Measurements from ENCODE around the gene POU2F3. TPM values are rescaled to one million over a fixed set of nuclear protein-coding genes. Genes with fewer than 3 reads are reported as not detected.

The POU2F3 gene
- total RNA-seq, 2 experiments from 2014 or later, result not detected

GRCh38 chr11:120235024-120235628 lies 4.8 kb upstream of the POU2F3 start:
- Mint-ChIP-seq H3K27me3 (peaks cover 50% of the 10 kb centered on the region), H3K4me1 (ENCODE audit: low read depth) (no peaks in the 10 kb centered on the region), H3K4me3 (no peak overlapping the region), H3K27ac (no peak overlapping the region), H3K9me3 (no peaks in the 10 kb centered on the region), H3K36me3 (no peaks in the 10 kb centered on the region)
- ChIA-PET CTCF (interaction anchor here (0.9 to 9.8 kb wide), 14 partner anchors 9 to 155 kb away, joined by 3 to 225 read pairs (median 5); no protein-coding TSS in a partner anchor), POLR2A (no interaction called here)
- intact Hi-C loops (cut with micrococcal nuclease), result loop anchor here (1.0 kb wide), 1 partner anchor 68 kb away; no protein-coding TSS in a partner anchor
- peak; percentile 76 for DNase-seq

DNA sequence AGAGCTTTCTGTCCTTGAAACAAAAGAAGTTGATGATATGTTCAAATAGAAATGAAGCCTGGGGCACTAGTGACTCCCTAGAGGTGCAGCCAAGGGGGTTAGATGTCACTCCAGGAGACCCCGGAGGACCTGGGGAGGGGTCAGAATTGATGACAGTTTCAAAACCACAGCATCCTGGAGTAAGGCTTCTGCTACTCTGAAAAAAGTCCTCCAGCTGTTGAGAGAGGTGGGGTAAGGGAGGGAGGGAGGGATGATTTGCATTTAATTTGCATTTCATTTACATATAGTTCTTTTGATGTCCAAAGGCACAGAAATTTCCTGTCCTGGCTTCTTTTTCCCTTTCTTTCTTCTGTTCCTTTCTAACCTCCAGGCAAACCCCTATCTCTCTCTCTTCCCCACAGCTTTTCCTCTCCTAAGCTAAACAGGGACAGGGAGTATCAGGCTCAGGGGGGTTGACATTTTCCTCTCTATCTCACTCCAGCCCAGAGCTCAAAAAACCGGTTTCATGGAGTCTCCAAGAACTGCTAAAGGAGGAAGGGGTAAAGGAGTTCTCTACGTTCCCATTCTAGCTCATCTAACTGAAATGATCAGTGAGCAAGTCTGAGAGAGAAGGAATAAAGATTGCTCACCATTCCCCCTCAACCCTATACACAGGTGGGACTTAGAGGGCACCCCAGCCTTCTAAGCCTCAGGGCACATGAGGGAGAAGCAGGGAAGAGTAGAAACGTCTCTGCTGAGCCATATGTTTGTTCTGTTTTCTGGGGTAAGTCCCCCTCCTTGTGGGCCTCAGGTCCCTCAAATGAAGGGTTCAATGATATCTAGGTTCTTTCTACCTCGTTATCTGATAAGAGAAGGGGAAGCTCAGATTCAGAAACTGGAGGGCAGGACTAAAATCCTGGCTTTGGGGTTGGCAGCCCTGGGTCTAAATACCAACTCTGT lies 3.5 kb upstream of the POU2F3 start:
- Mint-ChIP-seq H3K4me3 (no peak overlapping the region), H3K36me3 (no peaks in the 10 kb centered on the region), H3K9me3 (no peaks in the 10 kb centered on the region), H3K27ac (no peak overlapping the region), H3K27me3 (peaks cover 63% of the 10 kb centered on the region), H3K4me1 (ENCODE audit: low read depth) (peaks cover 3% of the 10 kb centered on the region)
- POLR2A ChIA-PET, result no interaction called here
- CTCF ChIA-PET, result interaction anchor here (1.1 to 9.8 kb wide), 10 partner anchors 11 to 154 kb away, joined by 3 to 225 read pairs (median 6); no protein-coding TSS in a partner anchor
- intact Hi-C loops (cut with micrococcal nuclease), result no loop called here
- no peak for DNase-seq

GRCh38 chr11:120238968-120239620 lies 846 bp upstream of the POU2F3 start:
- POLR2A ChIA-PET, result no interaction called here
- Mint-ChIP-seq H3K4me1 (ENCODE audit: low read depth) (peaks cover 4% of the 10 kb centered on the region), H3K4me3 (no peak overlapping the region), H3K36me3 (no peaks in the 10 kb centered on the region), H3K27ac (no peak overlapping the region), H3K27me3 (peaks cover 74% of the 10 kb centered on the region), H3K9me3 (no peaks in the 10 kb centered on the region)
- CTCF ChIA-PET, result interaction anchor here (0.6 to 1.0 kb wide), 2 partner anchors 9 to 68 kb away, joined by 3 to 5 read pairs; no protein-coding TSS in a partner anchor
- no peak for DNase-seq
- intact Hi-C loops (cut with micrococcal nuclease), result no loop called here

DNA sequence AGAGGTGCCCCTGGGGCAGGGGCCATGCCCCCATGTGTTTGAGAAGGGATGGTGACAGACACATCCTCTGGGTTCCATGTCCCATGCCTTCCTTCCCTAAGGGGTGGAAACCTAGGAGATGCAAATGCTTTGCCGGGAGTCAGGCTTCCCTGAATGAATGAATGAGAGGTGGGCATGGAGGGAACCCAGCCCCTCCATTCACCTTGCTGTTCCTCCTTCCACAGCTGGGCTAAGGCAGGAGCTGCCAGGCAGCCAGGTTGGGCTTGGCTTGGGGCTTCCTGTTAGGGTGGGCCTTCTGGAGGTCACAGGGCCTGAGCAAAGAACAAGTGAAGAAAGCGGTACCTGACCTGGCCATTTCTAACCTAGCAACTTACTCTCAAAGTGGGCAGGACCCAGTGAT lies 926 bp downstream of the POU2F3 start:
- POLR2A ChIA-PET, result no interaction called here
- no peak overlapping the region for H3K4me3 Mint-ChIP-seq
- CTCF ChIA-PET, result no interaction called here
- H3K36me3 Mint-ChIP-seq, result no peaks in the 10 kb centered on the region
- H3K9me3 Mint-ChIP-seq, result no peaks in the 10 kb centered on the region
- peaks cover 11% of the 10 kb centered on the region for H3K4me1 Mint-ChIP-seq (ENCODE audit: low read depth)
- no peak for DNase-seq
- no peak overlapping the region for H3K27ac Mint-ChIP-seq
- H3K27me3 Mint-ChIP-seq, result peaks cover 72% of the 10 kb centered on the region
- intact Hi-C loops (cut with micrococcal nuclease), result no loop called here

- DNase-seq, result no peak
- H3K36me3 Mint-ChIP-seq, result no peaks in the 10 kb centered on the region
- POLR2A ChIA-PET, result no interaction called here
- peaks cover 11% of the 10 kb centered on the region for H3K4me1 Mint-ChIP-seq (ENCODE audit: low read depth)
- intact Hi-C loops (cut with micrococcal nuclease), result no loop called here
- H3K4me3 Mint-ChIP-seq, result no peak overlapping the region
- H3K27me3 Mint-ChIP-seq, result peaks cover 74% of the 10 kb centered on the region
- CTCF ChIA-PET, result no interaction called here
- H3K9me3 Mint-ChIP-seq, result no peaks in the 10 kb centered on the region
- H3K27ac Mint-ChIP-seq, result no peak overlapping the region
Measured at GRCh38 chr11:120241277-120241676, 1.3 kb downstream of the POU2F3 start.

GRCh38 chr11:120243221-120243620 lies 3.3 kb downstream of the POU2F3 start:
- Mint-ChIP-seq H3K4me1 (ENCODE audit: low read depth) (peaks cover 20% of the 10 kb centered on the region), H3K4me3 (no peak overlapping the region), H3K27me3 (peaks cover 82% of the 10 kb centered on the region), H3K36me3 (no peaks in the 10 kb centered on the region), H3K27ac (no peak overlapping the region), H3K9me3 (no peaks in the 10 kb centered on the region)
- intact Hi-C loops (cut with micrococcal nuclease), result no loop called here
- ChIA-PET CTCF (interaction anchor here (0.9 to 3.0 kb wide), 3 partner anchors 8 to 57 kb away, joined by 3 to 10 read pairs (median 7); no protein-coding TSS in a partner anchor), POLR2A (no interaction called here)
- DNase-seq, result no peak

DNA sequence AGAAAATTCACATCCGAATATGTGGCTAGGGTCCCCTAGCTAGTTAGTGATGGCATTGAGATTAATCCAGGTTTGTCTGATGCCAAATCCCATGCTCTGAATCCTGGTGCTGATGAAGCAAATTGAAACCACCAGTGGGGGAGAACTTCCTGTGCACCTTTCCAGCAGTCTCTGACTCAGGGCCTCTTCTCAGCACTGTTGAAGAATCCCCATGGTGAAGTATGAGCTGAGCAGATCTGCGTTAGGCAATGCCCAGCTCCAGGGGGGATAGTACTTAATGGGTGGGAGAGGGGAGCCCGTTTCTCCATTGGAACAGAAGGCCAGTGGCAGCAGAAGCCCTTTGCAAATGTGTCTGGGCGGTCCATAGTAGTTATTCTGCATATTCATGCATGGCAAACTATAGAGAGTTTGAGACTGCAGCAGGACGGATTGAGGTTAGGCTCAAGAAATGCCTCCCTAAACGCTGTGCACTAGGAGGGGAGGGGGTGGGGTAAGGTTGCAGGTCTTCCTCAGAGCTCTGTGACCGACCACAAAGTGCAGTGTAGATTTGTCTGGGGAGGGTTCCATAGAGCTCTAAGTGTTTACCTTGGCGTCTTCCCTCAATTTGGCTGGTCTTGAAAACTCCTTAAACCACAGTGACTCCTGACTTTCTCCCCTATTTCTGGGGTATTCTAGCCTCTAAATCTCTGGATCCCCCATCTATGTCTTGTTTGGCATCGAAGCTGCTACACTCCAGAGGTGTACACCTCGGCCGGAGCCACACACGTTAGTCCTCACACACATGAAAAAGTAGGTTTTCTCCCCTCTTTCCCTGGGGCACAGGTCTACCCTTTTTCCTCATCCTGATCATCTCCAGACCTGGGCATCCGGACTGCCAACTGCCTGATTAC lies 4.8 kb downstream of the POU2F3 start:
- Mint-ChIP-seq H3K4me1 (ENCODE audit: low read depth) (peaks cover 32% of the 10 kb centered on the region), H3K4me3 (no peak overlapping the region), H3K27ac (no peak overlapping the region), H3K36me3 (no peaks in the 10 kb centered on the region), H3K9me3 (no peaks in the 10 kb centered on the region), H3K27me3 (peaks cover 79% of the 10 kb centered on the region)
- DNase-seq, result peak; percentile 25
- POLR2A ChIA-PET, result interaction anchor here (0.5 kb wide), 1 partner anchor 601 kb away, joined by 5 read pairs; no protein-coding TSS in a partner anchor
- intact Hi-C loops (cut with micrococcal nuclease), result no loop called here
- CTCF ChIA-PET, result interaction anchor here (1.1 to 6.5 kb wide), 4 partner anchors 10 to 57 kb away, joined by 3 to 33 read pairs (median 8); no protein-coding TSS in a partner anchor

DNA sequence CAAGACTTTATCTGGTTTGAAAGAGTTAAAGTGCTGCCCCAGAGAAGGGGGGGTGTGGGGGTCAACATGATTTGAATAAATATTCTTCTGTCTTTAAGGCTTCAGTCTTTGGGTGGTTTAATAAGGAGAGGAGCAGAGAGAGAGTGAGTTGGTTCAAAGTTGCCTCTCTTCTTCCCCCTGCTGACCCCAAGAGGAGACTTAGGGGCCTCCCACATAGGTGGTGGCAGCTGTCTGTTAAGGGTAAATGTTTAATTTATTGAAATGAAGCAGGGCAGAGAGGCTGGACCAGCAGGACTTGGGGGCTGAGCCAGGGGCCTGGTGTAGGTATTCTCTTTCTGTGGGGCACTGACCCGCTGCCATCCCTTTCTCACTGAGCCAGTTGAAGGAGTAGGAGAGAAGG lies 5.5 kb downstream of the POU2F3 start:
- Mint-ChIP-seq H3K27me3 (peaks cover 83% of the 10 kb centered on the region), H3K36me3 (no peaks in the 10 kb centered on the region), H3K4me1 (ENCODE audit: low read depth) (peaks cover 30% of the 10 kb centered on the region), H3K4me3 (no peak overlapping the region), H3K27ac (no peak overlapping the region), H3K9me3 (no peaks in the 10 kb centered on the region)
- intact Hi-C loops (cut with micrococcal nuclease), result no loop called here
- no peak for DNase-seq
- ChIA-PET CTCF (interaction anchor here (3.0 to 6.5 kb wide), 2 partner anchors 12 to 56 kb away, joined by 7 to 33 read pairs; no protein-coding TSS in a partner anchor), POLR2A (no interaction called here)

GRCh38 chr11:120248551-120249278 lies 8.8 kb downstream of the POU2F3 start:
- Mint-ChIP-seq H3K4me3 (no peak overlapping the region), H3K9me3 (no peaks in the 10 kb centered on the region)
- POLR2A ChIA-PET, result no interaction called here

GRCh38 chr11:120249279-120250262 lies 9.6 kb downstream of the POU2F3 start:
- H3K27ac Mint-ChIP-seq, result no peak overlapping the region
- no peak overlapping the region for H3K4me3 Mint-ChIP-seq
- CTCF ChIA-PET, result interaction anchor here (1.1 to 6.5 kb wide), 5 partner anchors 10 to 85 kb away, joined by 3 to 33 read pairs (median 5); partner anchors contain the start of gene POU2F3
- no peak for DNase-seq
- H3K9me3 Mint-ChIP-seq, result no peaks in the 10 kb centered on the region
- H3K4me1 Mint-ChIP-seq (ENCODE audit: low read depth), result peaks cover 26% of the 10 kb centered on the region
- POLR2A ChIA-PET, result interaction anchor here (0.6 kb wide), 1 partner anchor 1820 kb away, joined by 3 read pairs; no protein-coding TSS in a partner anchor
- H3K27me3 Mint-ChIP-seq, result peaks cover 67% of the 10 kb centered on the region
- no peaks in the 10 kb centered on the region for H3K36me3 Mint-ChIP-seq
- intact Hi-C loops (cut with micrococcal nuclease), result loop anchor here (2.0 kb wide), 1 partner anchor 87 kb away; the partner anchor contains the start of gene ARHGEF12

More at GRCh38 chr11:120248551-120249278, 8.8 kb downstream of the POU2F3 start:
- no peak overlapping the region for H3K27ac Mint-ChIP-seq
- no peaks in the 10 kb centered on the region for H3K36me3 Mint-ChIP-seq
- H3K27me3 Mint-ChIP-seq, result peaks cover 62% of the 10 kb centered on the region
- intact Hi-C loops (cut with micrococcal nuclease), result loop anchor here (2.0 kb wide), 1 partner anchor 88 kb away; the partner anchor contains the start of gene ARHGEF12
- no peak for DNase-seq
- CTCF ChIA-PET, result interaction anchor here (1.1 to 6.5 kb wide), 5 partner anchors 9 to 86 kb away, joined by 3 to 33 read pairs (median 5); partner anchors contain the start of gene POU2F3
- H3K4me1 Mint-ChIP-seq (ENCODE audit: low read depth), result peaks cover 29% of the 10 kb centered on the region
